ENCODE data around the gene EVA1C. TPM values are rescaled to one million over a fixed set of nuclear protein-coding genes. Genes with fewer than 3 reads are reported as not detected.
"Not testable (repeated sequence)": the region's sequence is repeated elsewhere in the genome, so short reads cannot be mapped to it uniquely, and the experiment has no call there.

The EVA1C gene, protein sequence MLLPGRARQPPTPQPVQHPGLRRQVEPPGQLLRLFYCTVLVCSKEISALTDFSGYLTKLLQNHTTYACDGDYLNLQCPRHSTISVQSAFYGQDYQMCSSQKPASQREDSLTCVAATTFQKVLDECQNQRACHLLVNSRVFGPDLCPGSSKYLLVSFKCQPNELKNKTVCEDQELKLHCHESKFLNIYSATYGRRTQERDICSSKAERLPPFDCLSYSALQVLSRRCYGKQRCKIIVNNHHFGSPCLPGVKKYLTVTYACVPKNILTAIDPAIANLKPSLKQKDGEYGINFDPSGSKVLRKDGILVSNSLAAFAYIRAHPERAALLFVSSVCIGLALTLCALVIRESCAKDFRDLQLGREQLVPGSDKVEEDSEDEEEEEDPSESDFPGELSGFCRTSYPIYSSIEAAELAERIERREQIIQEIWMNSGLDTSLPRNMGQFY
- 2.1 TPM for polyA plus RNA-seq (ENCODE audit: insufficient read length)

DNA sequence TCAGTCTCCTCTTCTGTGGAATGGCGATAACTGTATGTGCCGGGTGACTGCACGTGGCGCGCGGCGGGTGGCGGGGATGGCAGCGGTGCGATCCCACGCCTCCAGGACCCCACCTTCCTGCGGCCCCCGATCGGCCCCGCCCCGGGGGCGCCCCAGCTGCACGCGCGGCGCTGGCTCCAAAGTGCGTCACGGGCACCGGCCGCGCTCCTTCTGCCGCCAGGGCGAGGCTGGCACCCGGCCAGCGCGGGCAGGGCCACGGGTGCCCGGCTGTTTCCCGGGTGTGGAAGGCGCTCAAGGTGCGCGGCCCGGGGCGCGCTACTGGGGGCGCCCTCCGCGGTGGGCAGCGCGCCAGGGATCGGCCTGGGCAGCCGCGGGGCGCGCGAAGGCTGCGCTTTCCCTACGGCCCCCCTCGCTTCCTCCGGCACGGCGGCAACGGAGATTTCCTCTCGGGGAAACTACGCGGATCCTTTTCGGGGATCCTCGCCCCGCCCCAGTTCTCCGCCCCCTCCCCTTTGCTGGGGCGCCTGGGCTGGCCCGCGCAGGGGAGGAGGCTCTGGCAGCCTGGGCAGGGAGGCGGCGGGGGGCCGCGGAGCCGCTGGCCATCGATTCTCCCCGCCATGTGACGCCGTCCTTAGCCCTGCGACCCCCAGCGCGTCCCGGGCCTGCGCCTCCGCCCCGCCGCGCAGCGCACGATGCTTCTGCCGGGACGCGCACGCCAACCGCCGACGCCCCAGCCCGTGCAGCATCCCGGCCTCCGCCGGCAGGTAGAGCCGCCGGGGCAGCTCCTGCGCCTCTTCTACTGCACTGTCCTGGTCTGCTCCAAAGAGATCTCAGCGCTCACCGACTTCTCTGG, at the start of gene EVA1C:
TSS of gene EVA1C (plus strand) at position 545 of the 853 bp plus-strand sequence. CDS start at position 693, 148 bp downstream.
- DNase-seq (ENCODE audit: low read depth), result no peak

DNA sequence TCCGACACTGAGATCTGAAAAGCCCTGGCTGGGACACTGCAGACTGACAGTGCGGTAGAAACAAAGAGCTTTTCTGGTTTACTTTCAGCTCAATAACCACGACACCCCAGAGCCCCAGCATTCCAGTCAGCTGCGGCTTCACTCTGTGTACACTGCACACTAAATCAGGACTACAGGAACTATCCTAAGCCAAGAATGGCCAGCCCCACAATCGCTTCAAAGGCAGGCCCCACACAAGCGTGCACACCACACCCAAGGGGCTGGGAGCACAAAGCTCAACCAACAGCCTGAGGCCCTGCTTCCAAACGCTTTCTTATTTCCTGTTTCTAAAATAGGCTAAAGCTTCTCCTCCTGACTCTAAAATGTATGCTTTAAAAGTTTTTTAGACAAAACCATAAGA, 48.1 kb upstream of the EVA1C start:
- DNase-seq (ENCODE audit: low read depth), result no peak

DNA sequence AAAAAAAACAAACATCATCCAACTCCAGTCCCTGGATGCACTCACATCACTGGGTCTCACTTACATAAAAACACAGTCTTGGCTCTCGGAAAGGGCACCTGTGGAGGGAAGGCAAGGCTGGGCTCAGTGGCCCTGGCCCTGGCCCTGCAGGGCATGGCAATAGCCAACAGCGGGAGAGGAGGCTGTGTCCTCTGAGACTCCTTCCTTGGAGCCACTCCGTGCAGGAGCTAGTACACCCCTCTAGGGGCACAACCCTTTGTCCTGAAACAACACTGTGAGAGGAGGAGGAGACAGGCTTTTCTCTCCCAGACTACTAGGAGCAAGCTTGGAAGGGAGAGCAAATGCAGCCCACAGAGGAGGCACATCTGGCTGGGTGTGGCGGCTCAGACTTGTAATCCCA, 47.7 kb upstream of the EVA1C start:
- DNase-seq (ENCODE audit: low read depth), result no peak

- no peak for DNase-seq (ENCODE audit: low read depth)
Observed at GRCh38 chr21:32366191-32366590, 46.3 kb upstream of the EVA1C start.

DNA sequence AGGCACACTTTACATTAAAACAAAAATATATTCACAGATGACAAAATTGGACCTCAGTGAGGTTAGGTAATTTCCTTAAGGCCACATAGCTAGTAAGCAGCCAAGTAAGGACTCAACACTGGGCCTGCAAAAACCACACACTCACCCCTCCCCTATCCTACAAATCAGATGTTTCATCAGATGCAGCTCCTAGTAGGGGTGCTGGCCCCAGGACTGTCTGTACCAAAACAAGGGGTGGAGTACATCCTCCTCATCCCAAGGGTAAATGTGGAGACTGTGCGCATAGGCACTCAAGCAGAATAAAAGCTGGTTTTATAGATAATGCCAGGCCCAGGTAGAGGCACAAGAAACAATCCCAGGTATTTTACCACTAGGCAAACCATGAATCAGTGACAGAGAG, 45.3 kb upstream of the EVA1C start:
- DNase-seq (ENCODE audit: low read depth), result no peak

GRCh38 chr21:32368386-32368785, 44.1 kb upstream of the EVA1C start:
- DNase-seq (ENCODE audit: low read depth), result no peak

DNA sequence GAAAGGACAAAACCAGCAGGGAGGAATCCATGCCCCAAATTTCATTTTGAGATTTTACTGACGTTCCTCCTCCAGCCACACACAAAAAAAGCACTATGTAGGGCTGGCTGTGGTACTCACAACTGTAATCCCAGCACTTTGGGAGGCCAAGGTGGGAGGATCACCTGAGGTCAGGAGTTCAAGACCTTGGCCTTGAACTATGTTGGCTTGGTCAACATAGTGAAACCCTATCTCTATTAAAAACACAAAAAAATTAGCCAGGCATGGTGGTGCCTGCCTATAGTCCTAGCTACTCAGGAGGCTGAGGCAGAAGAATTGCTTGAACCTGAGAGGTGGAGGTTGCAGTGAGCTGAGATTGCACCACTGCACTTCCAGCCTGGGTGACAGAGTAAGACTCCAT, 43.5 kb upstream of the EVA1C start:
- DNase-seq (ENCODE audit: low read depth), result not testable (repeated sequence)

DNA sequence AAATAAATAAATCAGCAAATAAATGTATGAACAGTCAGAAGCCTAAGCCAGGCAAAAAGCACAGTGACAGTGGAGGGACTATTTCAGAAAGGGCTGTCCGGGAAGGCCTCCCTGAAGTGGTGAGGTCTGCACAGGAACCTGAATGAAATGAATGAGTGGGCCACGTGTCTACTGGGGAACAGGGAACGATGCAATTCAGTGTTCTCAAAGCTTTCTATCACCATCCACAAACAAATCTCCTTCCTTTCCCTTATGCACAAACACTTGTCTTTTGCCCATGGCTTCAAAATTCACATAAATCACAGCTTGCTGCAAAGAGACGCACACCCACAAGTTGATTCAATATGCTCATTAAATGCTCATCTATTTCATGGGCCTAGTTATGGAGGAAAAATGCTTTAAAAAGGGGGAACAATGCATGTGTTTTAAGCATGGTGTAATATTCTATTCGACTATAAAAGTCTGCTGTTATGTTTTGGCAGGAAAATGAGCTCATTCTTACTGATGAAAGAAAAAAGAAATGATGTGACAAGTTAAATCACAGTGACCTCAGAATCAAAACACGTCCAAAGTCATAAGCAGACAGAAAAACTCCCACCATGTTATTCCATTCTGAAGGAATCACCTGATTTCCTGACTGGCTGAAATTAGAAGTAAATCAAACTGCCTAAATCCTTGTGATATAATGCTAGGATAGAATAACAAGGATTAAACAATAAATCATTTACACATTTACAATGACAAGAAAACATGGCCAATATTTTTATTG, 41.3 kb upstream of the EVA1C start:
- DNase-seq (ENCODE audit: low read depth), result no peak

DNA sequence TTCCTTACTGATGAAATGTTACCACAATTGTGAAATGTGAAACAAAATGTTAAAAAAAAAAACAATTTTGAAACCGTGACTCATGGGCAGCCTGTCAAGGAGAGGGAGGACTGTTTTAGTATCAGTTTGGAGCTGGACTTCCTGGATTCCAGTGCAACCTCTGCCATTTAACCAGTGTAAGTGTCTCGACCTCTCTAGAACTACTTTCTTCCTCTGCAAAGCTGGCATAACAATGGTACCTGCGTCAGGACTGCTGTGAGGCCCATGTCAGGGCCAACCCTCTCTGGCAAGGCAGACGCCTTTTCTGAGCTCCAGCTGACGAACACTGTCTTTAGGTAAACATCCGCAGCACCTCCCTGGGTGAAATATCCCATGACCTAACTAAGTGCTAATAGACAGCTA, 40.6 kb upstream of the EVA1C start:
- DNase-seq (ENCODE audit: low read depth), result no peak

- DNase-seq (ENCODE audit: low read depth), result no peak
Observed at GRCh38 chr21:32372755-32373154, 39.8 kb upstream of the EVA1C start.

- DNase-seq (ENCODE audit: low read depth), result no peak
Observed at GRCh38 chr21:32377506-32377905, 35.0 kb upstream of the EVA1C start.

- DNase-seq (ENCODE audit: low read depth), result no peak
Observed at GRCh38 chr21:32377991-32378390, 34.5 kb upstream of the EVA1C start.

DNA sequence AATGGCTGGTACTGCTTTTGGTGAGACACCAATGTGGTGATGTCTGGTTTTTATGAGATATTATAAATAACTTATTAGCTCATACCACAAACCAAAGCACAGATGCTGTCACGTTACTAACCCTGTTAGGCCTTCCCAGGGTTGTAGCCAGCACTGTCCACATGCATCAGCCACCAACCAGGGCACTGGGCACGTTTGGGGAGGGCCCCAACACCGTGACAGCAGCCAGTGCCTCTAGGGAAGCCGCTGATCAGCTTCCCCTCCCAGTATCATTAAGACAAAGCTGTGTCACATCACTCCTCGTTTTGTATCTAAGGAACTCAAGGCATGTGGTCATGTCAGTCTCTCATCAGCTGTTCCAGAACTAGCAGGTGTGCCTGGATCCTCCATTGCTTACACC, 33.5 kb upstream of the EVA1C start:
- no peak for DNase-seq (ENCODE audit: low read depth)

- no peak for DNase-seq (ENCODE audit: low read depth)
Observed at GRCh38 chr21:32380940-32381339, 31.6 kb upstream of the EVA1C start.

GRCh38 chr21:32381571-32381970, 30.9 kb upstream of the EVA1C start:
- DNase-seq (ENCODE audit: low read depth), result no peak

DNA sequence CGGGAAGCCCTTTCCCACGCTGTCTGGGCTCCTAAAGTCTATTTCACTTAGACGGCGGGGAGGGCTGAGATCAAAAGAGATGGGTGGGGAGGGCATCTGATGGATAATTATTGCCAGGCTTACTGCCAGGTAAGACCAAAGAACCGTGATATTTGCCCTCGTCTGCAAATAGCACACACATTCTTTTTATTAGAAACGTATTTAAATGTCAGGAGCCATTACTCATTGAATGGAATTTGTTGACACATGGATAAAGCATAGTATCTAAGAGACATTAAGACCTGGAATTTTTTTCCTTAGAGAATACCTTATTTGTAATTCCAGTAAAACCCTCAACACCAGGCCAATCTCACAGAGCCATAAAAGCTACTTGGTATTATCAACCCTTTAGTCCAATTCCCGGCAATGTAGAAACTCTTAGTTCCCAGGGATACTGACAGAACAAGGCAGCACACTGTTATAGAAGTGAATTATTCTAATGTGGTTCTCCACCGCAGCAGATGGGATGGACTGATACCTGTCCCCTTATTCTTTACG, 30.3 kb upstream of the EVA1C start:
- no peak for DNase-seq (ENCODE audit: low read depth)

DNA sequence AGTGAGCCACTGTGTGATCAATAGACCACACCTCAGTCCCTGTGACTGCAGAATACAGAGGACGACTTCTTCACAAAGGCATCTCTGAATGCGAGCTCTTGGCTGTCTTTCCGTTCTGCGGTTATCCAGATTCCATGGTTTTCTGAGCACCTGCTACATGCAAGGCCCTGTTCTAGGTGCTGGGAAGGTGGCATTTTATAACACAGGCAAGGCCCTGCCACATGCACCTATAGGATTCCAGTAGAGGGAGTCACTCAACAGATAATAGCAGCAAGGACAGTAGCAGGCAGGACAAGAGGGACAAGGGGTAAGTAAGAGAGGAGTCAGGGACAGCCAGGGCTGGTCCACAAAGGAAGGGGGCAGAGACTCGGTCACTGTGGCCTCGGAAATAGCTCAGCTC, 28.7 kb upstream of the EVA1C start:
- no peak for DNase-seq (ENCODE audit: low read depth)

DNA sequence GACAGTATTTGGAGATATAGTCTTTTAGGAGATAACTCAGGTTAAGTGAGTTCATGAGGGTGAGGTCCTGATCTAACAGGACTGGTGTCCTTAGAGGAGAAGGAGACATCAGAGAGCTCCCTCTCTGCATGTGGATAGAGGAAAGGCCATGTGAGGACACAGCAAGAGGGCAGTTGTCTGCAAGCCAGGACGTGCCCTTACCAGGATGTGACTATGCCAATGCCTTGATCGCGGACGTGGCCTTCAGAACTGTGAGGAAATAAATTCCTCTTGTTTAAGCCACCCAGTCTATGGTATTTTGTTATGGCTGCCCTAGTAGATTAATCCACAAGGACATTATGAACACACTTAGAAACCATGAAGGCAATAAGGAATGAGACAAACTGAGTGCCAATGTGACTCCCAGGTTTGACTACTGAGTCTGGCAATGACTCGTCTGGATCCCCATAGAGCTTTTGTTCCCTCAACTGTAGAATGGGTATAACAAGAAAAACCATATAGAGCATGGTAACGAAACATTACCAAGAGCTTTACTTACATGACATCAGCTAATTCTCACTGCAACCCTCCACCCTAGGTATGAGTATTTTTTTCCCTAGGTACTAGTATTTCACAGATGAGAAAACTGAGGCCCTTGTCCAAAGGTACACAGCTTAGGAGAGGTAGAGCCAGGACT, 26.2 kb upstream of the EVA1C start:
- no peak for DNase-seq (ENCODE audit: low read depth)

DNA sequence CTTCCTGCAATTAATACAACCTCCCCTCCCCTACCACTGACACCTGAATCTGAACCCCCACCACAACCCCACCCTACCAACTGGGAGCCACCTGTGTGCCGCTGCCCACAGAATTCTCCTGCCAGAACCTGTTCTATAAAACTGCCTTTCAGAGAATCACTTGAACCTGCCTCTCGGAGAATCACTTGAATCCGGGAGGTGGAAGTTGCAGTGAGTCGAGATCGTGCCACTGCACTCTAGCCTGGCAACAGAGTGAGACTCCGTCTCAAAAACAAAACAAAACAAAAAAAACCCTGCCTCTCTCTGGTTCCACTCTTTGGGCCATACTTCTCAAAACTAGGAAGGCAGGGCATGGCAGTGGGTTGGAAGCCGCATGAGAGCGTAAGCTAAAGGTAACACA, 25.4 kb upstream of the EVA1C start:
- no peak for DNase-seq (ENCODE audit: low read depth)

GRCh38 chr21:32388306-32388705, 24.2 kb upstream of the EVA1C start:
- DNase-seq (ENCODE audit: low read depth), result no peak

DNA sequence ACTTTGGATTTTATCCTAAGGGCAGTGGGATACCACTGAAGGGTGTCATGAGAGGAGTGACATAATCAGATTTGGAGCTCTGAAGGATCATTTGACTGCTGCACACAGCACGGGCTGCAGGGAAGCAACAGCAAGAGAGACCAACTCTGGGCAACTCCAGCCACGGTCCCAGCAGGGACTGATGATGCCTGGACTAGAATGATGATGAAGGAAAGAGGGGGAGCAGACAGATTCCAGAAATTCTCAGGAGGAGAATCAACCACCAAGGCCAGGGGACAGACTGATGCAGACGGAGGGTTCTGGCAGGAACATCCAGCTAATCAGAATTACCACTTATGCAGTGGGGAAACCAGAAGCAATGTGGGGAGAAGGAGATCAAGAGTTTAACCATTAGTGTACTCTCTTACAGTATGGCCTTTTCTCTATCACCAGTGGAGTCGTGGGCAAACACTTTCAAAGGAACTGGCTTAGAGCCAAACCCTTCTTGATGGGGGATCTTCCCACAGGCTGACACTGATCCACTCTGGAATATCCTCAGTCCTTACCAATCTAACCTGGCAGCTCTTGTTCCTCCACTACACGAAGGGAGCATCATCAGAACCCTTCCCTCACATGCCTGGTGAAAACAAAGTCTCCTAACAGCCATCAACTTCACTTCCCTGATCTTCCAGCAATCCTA, 23.0 kb upstream of the EVA1C start:
- DNase-seq (ENCODE audit: low read depth), result no peak
